Thymus (tissue), 11 donors: Measurements from ENCODE around the gene LAMB3. TPM values are rescaled to one million over a fixed set of nuclear protein-coding genes. Genes with fewer than 3 reads are reported as not detected.

ENCODE experiments used
- DNase-seq, 9 donors: peaks; one replicate each; pipeline ENCODE4 v3.0.0-alpha.2; 2013; ENCODE audit warnings: low spot score in 9 of 9, low read depth in 6 of 9, missing footprints in 1 of 9
- H3K27ac ChIP-seq, 2 donors: one replicate each; pipeline ENCODE4 v1.5.1; 2013; ENCODE audit warnings: control low read depth in 1 of 2, low read depth in 1 of 2, low read length in 1 of 2, mild to moderate bottlenecking in 1 of 2, moderate library complexity in 1 of 2
- H3K27me3 ChIP-seq, 2 donors: one replicate each; pipeline ENCODE4 v1.5.1; 2013; ENCODE audit warnings: low read length in 1 of 2; ENCODE audit not compliant: control insufficient read depth in 2 of 2, insufficient read depth in 1 of 2
- H3K36me3 ChIP-seq, 2 donors: one replicate each; pipeline ENCODE4 v1.5.1; 2013; ENCODE audit warnings: low read length in 1 of 2, mild to moderate bottlenecking in 1 of 2, moderate library complexity in 1 of 2; ENCODE audit not compliant: control insufficient read depth in 2 of 2, insufficient read depth in 2 of 2
- H3K4me1 ChIP-seq, 2 donors: one replicate each; pipeline ENCODE4 v1.5.1; 2013; ENCODE audit warnings: low read length in 2 of 2; ENCODE audit not compliant: control insufficient read depth in 2 of 2, insufficient read depth in 2 of 2
- H3K4me3 ChIP-seq, 2 donors: one replicate each; pipeline ENCODE4 v1.5.1; 2013; ENCODE audit warnings: low read length in 2 of 2, control low read depth in 1 of 2, mild to moderate bottlenecking in 1 of 2
- H3K9me3 ChIP-seq, 2 donors: one replicate each; pipeline ENCODE4 v1.5.1; 2013; ENCODE audit warnings: low read length in 1 of 2, mild to moderate bottlenecking in 1 of 2; ENCODE audit not compliant: control insufficient read depth in 2 of 2, insufficient read depth in 1 of 2
- WGBS: extraction: QIAGEN DNeasy Blood & Tissue Kit; methylation state at CpG from one replicate; pipeline ENCODE4 v1.1.7; 2013; 5-methylcytosine and 5-hydroxymethylcytosine counted together
- polyA plus RNA-seq: library from polyadenylated mRNA; stranded (reverse); fragments of 200-250 nt; gene quantifications from one replicate; pipeline ENCODE4 v1.2.3, GENCODE V29; 2013
- total RNA-seq: library from RNA; stranded (reverse); fragments of 120-200 nt; gene quantifications from one replicate; pipeline ENCODE4 v1.2.4, GENCODE V29; 2013
- donor health status: healthy.

Gene LAMB3
- total and polyA plus RNA-seq, 2 donors: 10.5 to 13.9 TPM

- peaks cover 18 to 35% of the 10 kb centered on the region in 2 donors for H3K27me3 ChIP-seq
- DNase-seq: no peak
- no peak overlapping the region for H3K27ac ChIP-seq
- no peak overlapping the region for H3K4me3 ChIP-seq
- no peaks in the 10 kb centered on the region for H3K36me3 ChIP-seq
- 99% methylated on average over 2 of the region's 2 CpGs for WGBS
- no peaks in the 10 kb centered on the region for H3K9me3 ChIP-seq
- peaks cover 0 to 2% of the 10 kb centered on the region in 2 donors for H3K4me1 ChIP-seq
These were observed 62.8 kb downstream of the LAMB3 start for GRCh38 chr1:209589440-209589839.

GRCh38 chr1:209587789-209588188 is 64.4 kb downstream of the LAMB3 start:
- no peaks in the 10 kb centered on the region for H3K36me3 ChIP-seq
- no peak overlapping the region for H3K27ac ChIP-seq
- H3K27me3 ChIP-seq: peaks cover 18 to 49% of the 10 kb centered on the region in 2 donors
- no peak overlapping the region for H3K4me3 ChIP-seq
- 95% methylated on average over 3 of the region's 3 CpGs for WGBS
- peaks cover 0 to 2% of the 10 kb centered on the region in 2 donors for H3K4me1 ChIP-seq
- DNase-seq: no peak
- no peaks in the 10 kb centered on the region for H3K9me3 ChIP-seq

GRCh38 chr1:209586221-209586740 is 65.9 kb downstream of the LAMB3 start:
- 58% methylated on average over 4 of the region's 4 CpGs for WGBS
- Histone ChIP-seq H3K4me3 (no peak overlapping the region), H3K4me1 (peaks cover 0 to 2% of the 10 kb centered on the region in 2 donors), H3K9me3 (no peaks in the 10 kb centered on the region), H3K27ac (no peak overlapping the region), H3K27me3 (peaks cover 18 to 55% of the 10 kb centered on the region in 2 donors), H3K36me3 (no peaks in the 10 kb centered on the region)
- no peak for DNase-seq

GRCh38 chr1:209585672-209586071 is 66.6 kb downstream of the LAMB3 start:
- no peak for DNase-seq
- Histone ChIP-seq H3K36me3 (no peaks in the 10 kb centered on the region), H3K27ac (no peak overlapping the region), H3K27me3 (peaks cover 18 to 53% of the 10 kb centered on the region in 2 donors), H3K4me1 (peaks cover 0 to 2% of the 10 kb centered on the region in 2 donors), H3K9me3 (no peaks in the 10 kb centered on the region), H3K4me3 (no peak overlapping the region)
- WGBS: 2% methylated on average over 23 of the region's 23 CpGs

- DNase-seq: no peak
- Histone ChIP-seq H3K27ac (no peak overlapping the region), H3K9me3 (no peaks in the 10 kb centered on the region), H3K4me1 (peaks cover 0 to 2% of the 10 kb centered on the region in 2 donors), H3K27me3 (peaks cover 18 to 51% of the 10 kb centered on the region in 2 donors), H3K4me3 (no peak overlapping the region), H3K36me3 (no peaks in the 10 kb centered on the region)
- WGBS: 63% methylated on average over 5 of the region's 5 CpGs
These were observed 67.0 kb downstream of the LAMB3 start for GRCh38 chr1:209585197-209585596.

- WGBS: 44% methylated on average over 13 of the region's 13 CpGs
- no peak for DNase-seq
- Histone ChIP-seq H3K9me3 (no peaks in the 10 kb centered on the region), H3K4me1 (peaks cover 0 to 2% of the 10 kb centered on the region in 2 donors), H3K27ac (no peak overlapping the region), H3K4me3 (no peak overlapping the region), H3K36me3 (no peaks in the 10 kb centered on the region), H3K27me3 (peaks cover 18 to 48% of the 10 kb centered on the region in 2 donors)
These were observed 68.0 kb downstream of the LAMB3 start for GRCh38 chr1:209584231-209584672.

GRCh38 chr1:209583408-209583807 is 68.8 kb downstream of the LAMB3 start, which contains the start of gene CAMK1G:
Gene CAMK1G (plus strand): TSS chr1:209583714. CDS start chr1:209594984, 11,270 bp downstream.
- Histone ChIP-seq H3K9me3 (no peaks in the 10 kb centered on the region), H3K27me3 (peaks cover 18 to 46% of the 10 kb centered on the region in 2 donors), H3K27ac (no peak within 1 kb of the TSS), H3K4me1 (peaks cover 0 to 2% of the 10 kb centered on the region in 2 donors), H3K36me3 (no peaks in the 10 kb centered on the region), H3K4me3 (no peak within 1 kb of the TSS)
- 26% methylated on average over 6 of the region's 6 CpGs for WGBS
- DNase-seq: no peak

- H3K27ac ChIP-seq: no peak overlapping the region
- no peaks in the 10 kb centered on the region for H3K36me3 ChIP-seq
- DNase-seq: no peak
- peaks cover 10 to 32% of the 10 kb centered on the region in 2 donors for H3K27me3 ChIP-seq
- H3K4me3 ChIP-seq: no peak overlapping the region
- H3K9me3 ChIP-seq: no peaks in the 10 kb centered on the region
- H3K4me1 ChIP-seq: no peaks in the 10 kb centered on the region
- 94% methylated on average over 2 of the region's 2 CpGs for WGBS
These were observed 71.6 kb downstream of the LAMB3 start for GRCh38 chr1:209580577-209580976.

- no peak for DNase-seq
- no peaks in the 10 kb centered on the region for H3K4me1 ChIP-seq
- no peaks in the 10 kb centered on the region for H3K36me3 ChIP-seq
- 97% methylated on average over 3 of the region's 3 CpGs for WGBS
- no peak overlapping the region for H3K27ac ChIP-seq
- H3K27me3 ChIP-seq: peaks cover 3 to 7% of the 10 kb centered on the region in 2 donors
- H3K4me3 ChIP-seq: no peak overlapping the region
- H3K9me3 ChIP-seq: no peaks in the 10 kb centered on the region
These were observed 74.9 kb downstream of the LAMB3 start for GRCh38 chr1:209577346-209577745.
